Daoy (cell line): Measurements from ENCODE around the gene CYP3A7. TPM values are rescaled to one million over a fixed set of nuclear protein-coding genes. Genes with fewer than 3 reads are reported as not detected.
A peak's percentile ranks its signal among the peaks of the same experiment; 100 is the strongest.
"Not testable (repeated sequence)": the region's sequence is repeated elsewhere in the genome, so short reads cannot be mapped to it uniquely, and the experiment has no call there.

ENCODE experiments used
- DNase-seq: peaks from one replicate; pipeline ENCODE4 v3.0.0-alpha.2; 2015; ENCODE audit warnings: low read depth
- total RNA-seq: library from RNA; depleted of rRNA; stranded (reverse); fragments of >200 nt; shearing (Covaris generic); gene quantifications from 2 replicates; pipeline ENCODE4 v1.2.3, GENCODE V29; 2014

CYP3A7 gene
- total RNA-seq, 1 experiment from 2014 or later: not detected

- DNase-seq: no peak
These were observed 7.9 kb upstream of the CYP3A7 start for GRCh38 chr7:99742737-99743394.

- no peak for DNase-seq
These were observed 6.4 kb upstream of the CYP3A7 start for GRCh38 chr7:99741441-99741795.

GRCh38 chr7:99740573-99741440, 5.8 kb upstream of the CYP3A7 start:
- no peak for DNase-seq

GRCh38 chr7:99739699-99740572, 4.9 kb upstream of the CYP3A7 start:
- DNase-seq: no peak

- no peak for DNase-seq
These were observed 2.7 kb upstream of the CYP3A7 start for GRCh38 chr7:99737726-99738125.

- DNase-seq: not testable (repeated sequence)
These were observed 1.7 kb upstream of the CYP3A7 start for GRCh38 chr7:99736667-99737066.

- DNase-seq: peak; percentile 21
These were observed 1.5 kb downstream of the CYP3A7 start for GRCh38 chr7:99733448-99733847.

- no peak for DNase-seq
These were observed 2.0 kb downstream of the CYP3A7 start for GRCh38 chr7:99733003-99733402.

- no peak for DNase-seq
These were observed 3.2 kb downstream of the CYP3A7 start for GRCh38 chr7:99731638-99732374.

GRCh38 chr7:99730992-99731391, 4.0 kb downstream of the CYP3A7 start:
- DNase-seq: no peak

GRCh38 chr7:99730238-99730810, 4.7 kb downstream of the CYP3A7 start:
- DNase-seq: no peak

GRCh38 chr7:99729486-99730237, 5.3 kb downstream of the CYP3A7 start:
- DNase-seq: no peak

- no peak for DNase-seq
These were observed 6.4 kb downstream of the CYP3A7 start for GRCh38 chr7:99728615-99729014.

- DNase-seq: not testable (repeated sequence)
These were observed 11.8 kb downstream of the CYP3A7 start for GRCh38 chr7:99723201-99723600.

- no peak for DNase-seq
These were observed 14.0 kb downstream of the CYP3A7 start for GRCh38 chr7:99720800-99721595.

- no peak for DNase-seq
These were observed 14.8 kb downstream of the CYP3A7 start for GRCh38 chr7:99719996-99720769.

- no peak for DNase-seq
These were observed 20.9 kb downstream of the CYP3A7 start for GRCh38 chr7:99713995-99714570.

GRCh38 chr7:99709838-99710578, 25.0 kb downstream of the CYP3A7 start:
- no peak for DNase-seq
